ENCODE results near the gene CBLB.

Gene CBLB

DNA sequence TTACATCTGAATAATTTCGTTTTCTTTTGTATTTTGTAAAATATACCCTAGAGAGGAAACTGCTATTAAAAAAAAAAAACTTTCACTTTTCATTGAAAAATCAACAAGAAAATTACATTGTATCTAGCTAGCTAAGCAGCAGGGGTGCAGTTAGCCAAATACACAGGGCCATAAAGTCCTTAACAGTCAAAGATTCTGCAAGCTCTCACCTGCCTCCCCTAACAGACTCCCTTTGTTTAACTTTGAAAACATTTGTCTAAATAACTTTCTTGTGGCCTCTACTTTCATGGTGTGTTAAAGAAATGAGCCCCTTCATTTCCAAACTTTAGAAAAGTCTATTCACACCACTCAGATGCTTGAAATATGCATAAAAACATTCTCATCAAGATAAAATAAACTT, 23.3 kb downstream of the CBLB start:
- DNase-seq, result no peak

DNA sequence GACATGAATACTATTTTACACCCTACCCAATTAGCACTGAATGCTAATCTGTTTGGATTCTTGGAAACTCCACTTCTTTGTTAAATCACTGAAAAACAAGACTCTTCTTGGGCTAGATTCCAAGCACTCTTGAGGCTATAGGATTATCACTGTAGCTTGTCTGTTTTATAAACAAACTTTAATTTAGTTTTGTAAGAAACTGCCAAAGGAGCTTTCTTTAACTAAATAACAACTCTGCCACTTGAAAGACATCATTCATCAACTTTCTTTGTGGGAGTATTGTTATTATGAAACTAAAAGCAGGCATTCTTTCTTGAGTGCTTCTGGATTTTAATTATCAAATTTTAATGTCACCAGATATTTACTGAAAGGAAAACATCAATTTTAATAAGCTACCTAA, 24.1 kb downstream of the CBLB start:
- no peak for DNase-seq

DNA sequence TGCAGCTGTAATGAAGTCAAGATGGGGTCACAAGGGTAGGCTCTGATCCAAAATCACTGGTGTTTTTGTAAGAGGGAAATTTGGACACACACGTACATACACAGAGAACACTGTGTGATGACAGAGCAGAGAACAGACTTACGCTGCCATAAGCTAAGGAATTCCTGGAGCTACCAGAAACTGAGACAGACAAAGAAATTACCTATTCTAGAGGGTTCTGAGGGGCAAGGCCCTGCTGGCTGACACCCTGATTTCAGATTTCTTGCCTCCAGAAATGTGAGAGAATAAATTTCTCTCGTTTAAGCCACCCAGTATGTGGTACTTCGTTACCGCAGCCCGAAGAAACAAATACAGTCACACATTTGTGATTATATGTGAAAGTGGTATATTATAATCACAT, 24.8 kb downstream of the CBLB start:
- no peak for DNase-seq

DNA sequence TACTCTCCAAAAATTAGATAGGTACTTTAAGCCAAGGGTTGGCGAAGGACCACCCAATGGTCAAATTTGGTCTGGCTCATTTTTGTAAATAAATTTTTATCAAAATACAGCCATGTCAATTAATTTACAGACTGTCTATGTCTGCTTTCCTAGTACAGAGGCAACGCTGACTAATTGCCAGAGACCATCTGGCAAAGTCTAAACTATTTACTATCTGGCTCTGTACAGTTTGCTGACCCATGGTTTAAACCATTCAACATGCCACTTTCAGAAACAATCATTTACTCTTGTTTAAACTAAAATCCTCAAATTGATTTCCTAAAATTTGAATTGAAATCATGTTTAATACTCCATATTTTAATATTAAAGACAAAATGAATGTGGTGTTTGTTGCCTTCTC, 25.9 kb downstream of the CBLB start:
- DNase-seq, result no peak

DNA sequence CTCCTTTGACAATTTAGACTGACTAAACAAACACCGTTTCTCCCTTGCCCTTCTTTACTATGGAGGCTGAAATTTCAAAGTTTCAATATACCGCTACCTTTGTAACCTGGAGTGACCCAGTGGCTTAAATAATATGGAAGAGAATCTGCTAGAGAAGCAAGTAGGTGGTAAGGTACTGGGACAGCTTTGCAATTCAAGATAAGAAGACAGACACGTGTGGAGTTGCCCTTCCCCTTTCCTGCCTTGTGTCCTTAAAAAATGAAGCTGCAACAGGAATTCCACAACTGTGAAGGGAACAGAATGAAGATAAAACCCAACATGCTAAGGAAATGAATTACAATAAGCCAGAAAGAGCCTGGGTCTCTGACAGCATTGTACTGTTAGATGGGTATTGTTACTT, 26.4 kb downstream of the CBLB start:
- DNase-seq, result no peak

DNA sequence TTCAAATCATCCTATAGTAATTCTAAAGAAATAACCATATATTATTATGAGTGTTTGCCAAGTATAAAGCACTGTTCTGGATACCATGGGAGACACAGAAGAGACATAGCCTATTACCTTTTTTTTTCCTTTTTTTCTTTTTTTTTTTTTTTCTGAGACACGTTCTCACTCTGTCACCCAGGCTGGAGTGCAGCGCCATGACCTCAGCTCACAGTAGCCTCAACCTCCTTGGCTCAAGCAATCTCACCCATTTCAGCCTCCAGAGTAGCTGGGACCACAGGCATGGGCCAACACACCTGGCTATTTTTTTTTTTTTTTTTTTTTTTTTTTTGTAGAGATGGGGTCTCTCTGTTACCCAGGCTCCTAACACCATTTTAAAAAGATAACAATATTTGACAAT, 30.9 kb downstream of the CBLB start:
- no peak for DNase-seq

DNA sequence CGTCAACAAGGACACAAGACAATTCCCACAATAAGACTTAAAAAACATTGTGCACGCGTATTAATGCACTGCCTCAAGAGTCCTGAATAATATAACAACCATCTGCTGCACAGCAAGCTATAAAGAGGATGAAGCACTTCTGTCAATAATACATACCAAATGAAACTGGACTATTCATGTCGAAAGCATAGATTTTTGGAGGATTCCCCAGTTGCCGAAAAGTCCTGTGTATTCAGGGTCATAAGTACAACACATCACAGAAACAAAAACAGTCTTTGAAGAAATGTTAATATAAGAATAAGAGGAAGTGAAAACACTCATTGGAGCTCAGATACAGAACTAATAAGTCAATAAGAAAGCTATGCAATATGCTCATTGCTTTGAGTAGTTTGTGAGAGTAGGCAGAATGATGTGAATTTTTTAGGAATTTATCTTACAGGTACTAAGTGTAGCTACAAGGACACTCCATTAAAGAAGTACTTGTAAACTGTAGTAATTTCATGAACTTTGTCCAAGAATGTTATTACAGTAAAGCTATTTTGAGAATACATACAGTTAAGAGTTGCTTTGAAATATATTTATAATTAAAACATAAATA, 31.6 kb downstream of the CBLB start:
- no peak for DNase-seq

DNA sequence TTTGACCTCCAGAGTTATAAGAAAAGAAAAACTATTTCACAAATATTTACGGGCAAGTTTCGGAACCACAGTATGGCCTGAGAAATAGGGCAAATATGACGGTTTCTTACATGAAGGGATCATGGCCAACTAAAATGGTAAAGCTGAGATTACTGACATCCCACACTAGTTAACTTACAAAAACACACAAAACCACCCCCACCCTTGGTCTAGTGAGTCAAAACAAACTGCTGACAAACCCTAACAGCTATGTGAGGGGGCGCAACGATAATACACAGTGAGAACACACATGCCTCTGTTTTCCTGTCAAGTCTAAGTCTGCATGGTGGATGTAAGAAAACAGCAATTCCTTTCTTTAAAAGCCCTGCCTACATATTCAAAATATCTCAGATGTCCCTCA, 32.3 kb downstream of the CBLB start:
- DNase-seq, result no peak

DNA sequence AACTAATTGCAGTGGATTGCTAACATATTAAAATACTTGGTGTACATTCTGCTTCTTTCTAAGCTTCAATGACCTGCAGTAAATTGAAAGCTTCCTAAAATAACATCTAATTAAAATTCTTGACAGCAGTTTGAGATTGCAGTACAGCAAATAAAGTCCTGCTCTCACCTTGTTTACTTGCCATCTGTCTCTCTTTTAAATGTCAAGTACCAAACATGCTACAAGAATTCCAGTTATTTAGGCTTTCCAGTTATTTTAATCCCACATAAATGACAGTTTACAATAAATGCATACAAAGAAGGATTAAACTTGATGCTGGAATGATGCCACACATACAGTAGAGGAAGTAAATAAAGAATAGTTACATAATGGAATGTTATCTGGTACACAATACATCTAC, 33.2 kb downstream of the CBLB start:
- DNase-seq, result no peak

DNA sequence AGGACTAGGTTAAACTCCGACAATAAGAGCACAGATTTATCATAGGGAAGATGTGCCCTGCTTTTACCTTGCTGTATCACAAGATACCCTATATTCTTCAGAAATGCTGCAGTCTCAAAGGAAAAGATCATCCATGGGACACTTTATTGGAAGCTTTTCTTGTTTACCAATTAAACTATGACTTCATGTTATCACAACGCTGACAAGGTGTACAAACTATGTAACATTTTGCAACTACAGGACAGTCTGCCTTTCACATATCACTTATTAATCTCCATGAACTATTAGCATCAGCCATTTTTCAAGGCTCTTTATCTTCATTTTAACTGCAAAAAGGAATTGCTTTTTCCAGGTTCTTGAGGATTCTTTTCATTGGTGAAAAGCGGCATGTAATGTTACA, 34.0 kb downstream of the CBLB start:
- DNase-seq, result no peak

DNA sequence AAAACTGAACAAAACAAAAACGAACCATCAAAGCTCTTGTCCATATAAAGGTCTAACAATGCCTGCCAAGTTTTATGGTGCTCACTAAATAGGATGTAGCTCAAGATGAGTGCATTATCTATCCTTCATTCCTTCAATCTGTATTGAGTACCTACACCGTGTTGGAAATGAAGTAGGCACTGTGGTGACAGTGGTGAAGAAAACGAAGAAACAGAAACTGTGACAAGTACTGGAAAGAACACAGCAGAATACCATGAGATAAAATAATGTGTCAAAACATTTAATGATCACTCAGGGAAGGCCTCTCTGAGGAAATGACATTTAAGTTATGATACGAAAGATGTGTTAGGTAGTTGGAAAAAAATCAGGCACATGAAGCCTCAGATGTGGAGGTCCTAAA, 36.2 kb downstream of the CBLB start:
- DNase-seq, result no peak

DNA sequence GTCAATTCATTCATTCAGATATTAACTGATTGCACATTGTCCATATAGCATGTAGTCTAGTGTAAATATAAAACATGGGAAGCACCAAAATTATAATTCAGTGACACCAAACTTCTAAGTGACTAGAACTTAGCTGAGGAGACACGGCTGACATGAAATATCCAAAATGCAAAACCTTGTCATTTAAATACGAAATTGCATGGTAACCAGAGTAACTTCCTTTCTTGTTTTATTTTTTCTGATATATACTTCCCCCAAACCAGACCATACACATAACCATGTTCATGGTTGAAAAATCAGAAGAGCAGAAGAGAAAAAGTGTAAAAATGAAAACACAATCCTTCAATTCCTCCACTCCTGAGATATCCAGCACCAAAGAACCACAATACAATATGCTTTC, 38.0 kb downstream of the CBLB start:
- no peak for DNase-seq

DNA sequence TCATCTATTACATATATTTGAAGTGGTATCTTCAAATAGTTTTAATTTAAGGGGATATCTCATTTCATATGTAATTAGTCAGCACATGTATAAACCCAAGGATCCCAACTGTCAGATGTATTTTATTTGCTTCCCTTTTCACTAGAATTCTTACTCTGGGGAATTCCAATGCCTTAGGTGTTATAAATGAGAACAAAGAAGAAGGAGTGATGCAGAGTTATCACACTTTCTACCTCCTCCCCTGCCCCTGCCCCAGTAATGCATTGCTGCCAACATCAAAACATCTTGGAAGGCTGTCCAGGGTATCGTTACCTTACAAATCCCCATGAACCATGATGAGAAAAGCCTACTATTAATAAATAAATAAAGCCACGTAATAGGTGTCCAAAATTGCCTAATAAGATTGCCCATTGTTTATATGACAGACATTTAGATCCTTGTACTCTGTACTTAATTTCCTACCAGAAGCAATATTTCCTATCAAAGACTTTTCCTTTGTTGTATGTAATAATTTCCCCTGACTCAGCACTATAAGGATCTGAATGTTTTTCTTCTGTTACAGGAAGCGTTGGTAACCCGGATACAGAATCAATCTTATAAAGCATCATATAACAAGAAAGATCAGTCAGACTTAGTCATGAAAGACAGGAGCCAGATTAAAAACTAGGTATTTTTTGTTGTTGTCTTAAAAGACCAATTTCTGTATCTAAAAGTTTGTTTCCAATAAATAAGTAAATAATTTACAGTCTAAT, 38.8 kb downstream of the CBLB start:
- no peak for DNase-seq

DNA sequence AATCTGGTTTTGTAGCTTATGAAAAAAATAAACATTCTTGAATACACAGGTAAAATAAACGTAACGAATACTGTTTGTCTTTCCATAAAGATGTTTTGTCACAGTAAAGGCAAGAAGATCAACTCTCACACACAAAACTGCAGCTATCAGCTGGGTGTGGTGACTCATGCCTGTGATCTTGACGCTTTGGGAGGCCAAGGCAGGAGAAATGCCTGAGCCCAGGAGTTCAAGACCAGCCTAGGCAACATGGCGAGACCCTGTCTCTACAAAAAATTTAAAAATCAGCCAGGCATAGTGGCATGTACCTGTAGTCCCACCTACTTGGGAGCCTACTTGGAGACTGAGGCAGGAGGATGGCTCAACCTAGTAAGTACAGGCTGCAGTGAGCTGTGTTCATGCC, 39.6 kb downstream of the CBLB start:
- DNase-seq, result no peak

DNA sequence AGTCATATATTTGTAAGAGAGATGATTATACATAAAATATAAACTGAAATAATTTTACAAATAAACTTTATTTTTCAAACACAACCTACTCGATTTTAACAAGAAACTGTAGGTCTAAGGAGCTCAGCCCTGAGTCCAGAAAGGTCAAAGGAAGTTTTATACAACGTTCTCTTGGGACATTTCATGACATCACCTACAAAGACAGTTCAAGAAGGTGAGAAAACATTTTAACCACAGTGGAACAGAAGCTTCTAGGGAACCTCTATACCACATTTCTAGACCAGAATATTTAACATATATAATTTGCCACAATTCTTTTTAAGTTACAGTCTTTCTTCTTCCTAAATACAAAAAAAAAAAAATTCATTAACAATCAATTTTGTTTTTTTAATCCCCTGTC, 40.1 kb downstream of the CBLB start:
- no peak for DNase-seq

DNA sequence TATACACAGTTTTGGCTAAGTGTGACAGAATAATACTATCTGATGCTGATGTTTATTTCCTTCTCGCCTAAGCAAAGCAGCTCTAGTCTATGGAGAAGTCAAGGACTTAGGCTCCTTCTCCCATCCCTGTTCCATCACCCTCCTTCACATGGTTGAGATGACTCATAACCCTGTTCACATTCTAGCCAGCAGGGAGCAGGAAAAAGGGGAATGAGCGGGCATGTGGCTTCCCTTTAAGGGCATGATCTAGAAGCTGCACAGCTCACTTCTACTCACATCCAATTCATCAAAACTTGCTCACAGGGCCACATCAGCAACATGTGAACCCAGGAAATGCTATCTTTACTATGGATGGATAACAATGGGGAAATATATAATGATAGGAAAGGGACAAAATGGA, 40.9 kb downstream of the CBLB start:
- DNase-seq, result no peak

DNA sequence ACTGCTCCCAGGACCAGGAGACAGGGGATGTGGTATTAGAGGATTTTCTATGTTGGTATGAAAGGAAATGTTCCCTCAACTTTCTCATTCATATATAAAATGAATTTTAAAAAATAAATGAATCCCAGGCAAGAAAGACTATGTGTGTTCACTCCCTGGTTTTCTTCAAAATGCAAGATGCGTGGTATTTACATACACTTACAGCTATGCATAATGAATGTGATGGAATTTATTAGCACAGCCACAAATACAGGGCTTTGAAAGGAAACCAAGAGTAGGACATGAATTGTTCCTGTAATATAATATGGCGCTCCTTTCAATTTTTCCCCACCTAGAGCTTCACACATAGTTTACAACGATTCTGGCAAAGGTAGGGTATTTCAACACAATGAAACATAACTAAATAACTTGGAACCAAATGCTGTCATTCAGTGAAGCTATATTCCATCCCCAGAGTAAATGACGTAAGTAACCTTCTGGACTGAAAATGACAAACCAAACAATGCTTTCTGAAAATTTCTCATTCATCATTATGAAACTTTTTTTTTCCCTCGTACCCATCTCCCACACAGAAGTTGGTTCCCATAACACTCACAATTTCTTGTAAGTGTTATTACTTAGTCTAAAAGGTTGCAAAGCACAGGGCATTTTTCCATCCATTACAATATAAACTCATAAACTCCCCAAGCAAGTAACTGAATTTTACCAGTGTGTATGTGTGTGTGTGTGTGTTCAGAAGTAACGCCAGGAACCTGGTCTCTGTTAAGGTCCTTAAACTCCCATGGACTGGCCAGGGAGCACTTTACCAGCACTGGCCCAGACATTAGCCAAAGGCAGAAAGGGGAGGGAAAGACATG, 41.8 kb downstream of the CBLB start:
- no peak for DNase-seq

DNA sequence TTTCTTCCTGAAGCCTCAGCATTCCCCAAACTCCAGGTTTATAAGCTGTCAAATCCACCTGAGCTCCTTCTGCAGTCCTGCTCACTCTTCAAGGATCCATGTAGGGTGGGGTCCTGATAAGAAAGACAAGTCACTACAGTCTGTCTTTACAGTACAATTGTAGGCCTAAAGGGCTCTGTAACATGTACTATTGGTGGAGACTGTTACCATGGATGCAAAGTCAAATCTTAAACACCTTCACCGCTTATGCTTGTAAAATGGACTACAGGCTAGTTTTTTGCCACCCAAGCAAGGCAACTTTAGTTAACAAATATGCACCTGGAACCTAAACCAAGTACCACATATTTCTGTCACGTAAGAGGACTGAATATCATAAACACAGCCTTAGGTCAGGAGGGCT, 44.7 kb downstream of the CBLB start:
- DNase-seq, result no peak

DNA sequence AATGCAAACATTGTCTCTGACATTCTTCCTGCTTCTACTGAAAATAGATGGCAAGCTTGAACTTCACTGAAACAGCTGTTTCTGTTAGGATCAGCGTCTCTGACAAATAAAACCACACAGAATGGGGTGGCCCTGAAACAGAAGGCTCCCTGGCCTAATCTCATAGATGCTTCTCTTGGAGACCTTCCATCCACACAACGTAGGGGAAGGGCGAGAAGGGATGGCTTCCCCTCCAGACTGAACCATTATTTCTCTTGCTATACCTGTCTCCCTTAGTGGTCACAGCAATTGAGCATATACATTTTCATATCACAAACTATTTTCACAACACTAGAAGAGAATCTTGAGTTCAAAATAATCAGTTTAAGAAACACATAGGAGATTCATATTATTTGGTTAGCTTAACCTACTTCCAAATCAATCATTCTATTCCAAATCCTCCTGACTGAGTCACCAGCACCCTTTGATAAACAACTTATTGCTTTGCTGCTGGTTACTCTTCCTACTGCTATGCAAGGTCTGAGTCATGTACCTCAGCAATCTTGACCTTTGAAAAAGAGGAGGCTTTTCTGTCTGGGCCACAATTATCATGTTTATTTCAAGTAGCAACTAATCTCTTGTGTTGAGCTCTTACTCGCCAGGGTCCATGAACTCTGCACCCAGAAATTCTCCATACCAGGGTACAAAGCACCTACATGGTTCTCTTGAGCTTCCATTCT, 45.5 kb downstream of the CBLB start:
- no peak for DNase-seq

DNA sequence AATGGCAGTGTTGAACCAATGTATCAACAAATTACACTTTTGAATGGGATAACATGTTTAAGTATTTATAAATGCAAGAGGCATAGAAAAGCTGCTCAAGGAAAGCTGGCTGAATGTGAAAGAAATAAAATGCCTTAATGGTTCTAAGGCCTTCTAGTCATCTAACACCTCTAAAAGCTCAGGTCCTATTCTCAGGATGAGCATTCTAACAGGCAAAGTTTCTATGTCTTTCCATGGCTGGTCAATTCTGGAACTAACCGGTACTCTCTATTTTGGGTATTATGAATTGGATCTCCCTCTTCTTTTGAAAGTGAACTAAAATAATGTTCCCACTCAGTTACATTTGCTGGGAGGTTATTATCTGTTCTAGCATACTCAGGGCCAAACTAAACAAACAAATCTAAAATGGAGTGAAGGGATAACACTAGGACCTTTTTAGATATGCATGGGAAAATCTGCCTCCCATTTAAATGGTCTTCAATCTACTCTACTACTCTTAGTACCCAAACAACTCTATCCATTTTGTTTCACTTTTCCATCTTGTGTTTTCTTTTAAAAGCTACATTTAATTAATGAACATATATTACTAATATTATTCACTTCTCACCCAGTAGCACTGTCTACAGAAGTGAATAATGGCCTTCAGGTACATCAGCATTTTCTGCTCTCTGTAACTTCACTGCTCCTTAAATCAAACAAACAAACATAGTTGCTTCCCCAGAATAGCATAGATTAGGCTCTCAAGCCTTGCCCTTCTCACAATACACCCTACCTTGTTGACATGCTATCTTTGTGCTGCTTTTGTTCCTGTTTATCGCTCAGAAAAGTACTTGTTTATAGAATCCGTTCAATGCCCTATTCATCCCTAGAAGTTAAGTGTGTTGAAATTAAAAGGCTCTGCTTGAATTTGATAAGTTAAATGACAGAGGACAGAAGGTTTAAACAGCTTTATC, 46.4 kb downstream of the CBLB start:
- DNase-seq, result no peak

DNA sequence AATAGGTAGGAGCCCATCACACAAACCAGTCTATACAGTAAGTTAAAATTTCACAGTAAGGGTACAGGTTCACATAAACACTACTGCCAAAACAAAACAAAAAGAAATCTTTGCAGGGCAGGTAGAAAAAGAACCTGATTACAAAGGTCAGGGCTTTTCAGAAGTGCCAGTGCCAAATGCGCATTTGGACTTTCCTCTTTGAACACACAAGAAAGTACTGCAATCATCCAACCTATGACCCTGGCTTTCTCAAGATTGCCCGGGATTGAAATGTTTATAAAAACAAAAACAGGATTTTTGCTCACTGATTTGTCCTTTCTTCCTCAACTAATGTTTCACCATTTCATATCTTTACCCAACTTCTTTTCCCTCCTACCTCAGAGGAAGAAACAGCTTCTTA, 47.4 kb downstream of the CBLB start:
- DNase-seq, result no peak

DNA sequence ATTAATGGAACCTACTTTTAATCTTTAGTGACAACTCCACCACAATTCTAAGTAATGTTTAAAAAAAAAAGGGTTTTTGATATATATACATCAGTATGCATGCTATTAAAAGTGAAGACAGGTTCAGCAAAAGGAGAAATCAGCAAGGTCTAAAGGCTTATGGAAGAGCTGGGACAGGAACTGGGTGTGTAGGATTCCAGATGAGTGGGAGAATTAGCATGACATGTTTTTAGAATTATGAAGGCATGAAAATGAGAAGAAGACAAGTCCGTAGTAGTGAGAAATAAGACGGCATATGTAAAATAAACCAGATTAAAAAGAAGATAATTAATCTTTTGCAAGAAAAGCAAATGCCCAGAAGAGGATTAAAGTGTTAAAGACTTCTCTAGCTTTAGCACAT, 52.0 kb downstream of the CBLB start:
- DNase-seq, result no peak

Measured in SHP77 (cell line).